Measurements from ENCODE around the gene DOCK7.
"Not testable (repeated sequence)": the region's sequence is repeated elsewhere in the genome, so short reads cannot be mapped to it uniquely, and the experiment has no call there.

Gene DOCK7

GRCh38 chr1:62530516-62531154, 157.6 kb downstream of the DOCK7 start:
- DNase-seq (ENCODE audit: low spot score): no peak

GRCh38 chr1:62529227-62529626, 159.0 kb downstream of the DOCK7 start:
- no peak for DNase-seq (ENCODE audit: low spot score)

- DNase-seq (ENCODE audit: low spot score): no peak
These were observed 160.2 kb downstream of the DOCK7 start for GRCh38 chr1:62528015-62528414.

DNA sequence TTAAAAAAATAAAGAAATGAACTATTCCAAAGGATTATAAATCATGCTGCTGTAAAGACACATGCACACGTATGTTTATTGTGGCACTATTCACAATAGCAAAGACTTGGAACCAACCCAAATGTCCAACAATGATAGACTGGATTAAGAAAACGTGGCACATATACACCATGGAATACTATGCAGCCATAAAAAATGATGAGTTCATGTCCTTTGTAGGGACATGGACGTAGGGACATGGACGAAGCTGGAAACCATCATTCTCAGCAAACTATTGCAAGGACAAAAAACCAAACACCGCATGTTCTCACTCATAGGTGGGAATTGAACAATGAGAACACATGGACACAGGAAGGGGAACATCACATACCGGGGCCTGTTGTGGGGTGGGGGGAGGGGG, 160.8 kb downstream of the DOCK7 start:
- DNase-seq (ENCODE audit: low spot score): not testable (repeated sequence)

DNA sequence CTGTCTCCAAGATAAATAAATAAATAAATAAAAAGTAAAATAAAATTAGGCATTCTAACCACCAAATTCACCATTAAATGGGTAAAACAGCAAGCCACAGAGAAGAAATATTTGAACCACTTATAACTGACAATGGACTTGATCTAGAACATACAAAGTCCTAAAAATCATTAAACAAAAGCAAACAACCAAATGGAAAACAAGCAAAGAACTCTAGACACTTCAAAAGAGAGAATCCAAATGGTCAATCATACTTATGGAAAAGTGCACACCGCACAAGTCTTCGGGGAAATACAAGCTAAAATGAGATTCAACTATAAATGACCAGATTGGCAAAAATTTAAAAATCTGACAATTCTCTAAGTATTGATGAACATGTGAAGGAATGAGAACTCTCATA, 164.3 kb downstream of the DOCK7 start:
- no peak for DNase-seq (ENCODE audit: low spot score)

GRCh38 chr1:62516600-62516999, 171.6 kb downstream of the DOCK7 start:
- peak; percentile 3 for DNase-seq (ENCODE audit: low spot score)

GRCh38 chr1:62514746-62515423, 173.3 kb downstream of the DOCK7 start:
- DNase-seq (ENCODE audit: low spot score): no peak

DNA sequence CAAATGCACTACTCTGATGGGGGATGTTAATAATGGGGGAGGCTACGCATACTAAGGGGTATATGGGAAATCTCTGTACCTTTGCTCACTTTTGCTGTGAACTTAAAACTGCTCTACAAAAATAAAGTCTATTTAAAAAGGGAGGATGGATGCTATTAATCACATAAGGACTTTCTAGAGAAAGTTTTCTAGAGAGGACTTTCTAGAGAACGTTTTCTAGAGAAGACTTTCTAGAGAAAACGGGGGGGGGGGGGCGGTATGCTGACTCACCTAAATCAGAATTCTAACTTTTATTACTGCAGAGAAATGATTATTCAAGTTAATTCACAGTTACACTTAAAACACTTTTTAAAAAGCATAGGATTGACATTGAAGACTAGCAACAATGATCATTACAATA, 175.2 kb downstream of the DOCK7 start:
- no peak for DNase-seq (ENCODE audit: low spot score)

DNA sequence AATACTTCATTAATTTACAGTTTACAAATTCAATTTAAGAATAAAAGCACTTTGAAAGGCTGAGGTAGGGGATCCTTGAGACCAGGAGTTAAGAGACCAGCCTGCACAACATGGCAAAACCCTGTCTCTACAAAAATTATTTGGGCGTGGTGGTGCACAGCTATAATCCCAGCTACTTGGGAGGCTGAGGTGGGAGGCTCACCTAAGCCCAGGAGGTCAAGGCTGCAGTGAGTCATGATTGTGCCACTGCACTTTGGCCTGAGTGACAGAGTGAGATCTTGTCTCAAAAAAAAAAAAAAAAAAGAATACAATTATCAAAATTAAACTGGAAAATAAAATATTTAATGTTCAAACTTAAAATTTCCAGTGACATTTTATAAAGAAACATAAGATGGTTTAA, 179.2 kb downstream of the DOCK7 start:
- DNase-seq (ENCODE audit: low spot score): no peak

DNA sequence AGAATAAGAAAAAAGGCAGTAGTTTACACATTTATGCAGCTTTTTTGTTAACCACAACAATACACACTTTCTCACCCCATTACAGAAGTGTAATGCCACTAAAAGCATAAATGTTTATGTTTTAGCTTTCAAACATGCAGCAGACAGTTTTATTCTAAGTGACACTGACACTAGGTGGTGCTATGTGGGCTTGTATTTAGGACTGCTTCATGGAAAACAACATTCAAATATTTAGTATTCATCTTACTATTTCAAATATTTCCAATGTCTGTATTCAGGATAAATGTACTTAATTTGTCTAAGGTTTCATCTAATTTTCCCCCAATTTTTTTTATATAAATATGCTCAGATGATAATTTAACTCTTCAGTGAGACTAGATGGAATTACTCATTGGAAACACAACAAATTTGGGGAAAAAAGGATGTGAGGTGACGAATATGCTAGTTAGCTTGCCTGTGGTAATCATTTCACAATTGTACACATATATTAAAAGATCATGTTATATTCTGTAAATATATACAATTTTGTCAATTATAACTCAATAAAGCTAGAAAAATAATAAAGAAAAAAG, 179.9 kb downstream of the DOCK7 start:
- peak; percentile 29 for DNase-seq (ENCODE audit: low spot score)

DNA sequence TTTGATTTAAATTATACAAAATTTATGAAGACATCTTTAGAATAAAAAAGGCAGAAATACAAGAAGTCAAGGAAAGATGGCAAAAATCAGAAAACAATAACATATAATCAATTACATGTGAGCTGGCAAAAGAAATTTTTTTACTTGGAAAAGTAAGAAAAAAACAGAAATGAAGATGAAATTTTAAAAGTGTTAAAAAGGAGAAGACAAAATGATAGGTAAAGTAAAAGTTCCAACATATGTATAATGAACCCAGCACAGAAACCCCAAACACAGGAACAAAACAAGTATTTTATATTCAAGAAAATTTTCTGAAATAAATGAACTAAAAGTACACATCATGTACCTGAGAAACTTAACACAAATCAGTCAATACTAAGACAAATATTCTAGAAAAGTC, 188.0 kb downstream of the DOCK7 start:
- DNase-seq (ENCODE audit: low spot score): no peak

- no peak for DNase-seq (ENCODE audit: low spot score)
These were observed 194.0 kb downstream of the DOCK7 start for GRCh38 chr1:62494137-62494536.

GRCh38 chr1:62493656-62494055, 194.5 kb downstream of the DOCK7 start:
- DNase-seq (ENCODE audit: low spot score): no peak

DNA sequence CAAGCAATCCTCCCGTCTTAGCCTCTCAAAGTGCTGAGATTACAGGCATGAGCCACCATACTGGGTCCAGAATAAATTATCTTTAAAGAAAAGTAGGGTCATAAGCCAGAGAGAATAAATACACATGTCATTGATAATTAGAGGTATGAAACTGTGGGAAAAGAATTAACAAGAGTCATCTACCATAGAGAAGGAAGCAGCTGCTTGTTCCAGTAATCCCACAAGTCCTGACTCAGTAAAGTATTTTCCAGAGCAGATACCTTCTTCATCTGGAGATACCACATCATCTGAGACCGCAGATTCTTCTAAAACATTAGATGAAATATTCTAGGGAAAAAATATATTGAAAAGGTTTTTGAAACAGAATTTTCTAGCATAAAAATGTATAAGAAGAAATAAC, 195.7 kb downstream of the DOCK7 start:
- DNase-seq (ENCODE audit: low spot score): no peak

DNA sequence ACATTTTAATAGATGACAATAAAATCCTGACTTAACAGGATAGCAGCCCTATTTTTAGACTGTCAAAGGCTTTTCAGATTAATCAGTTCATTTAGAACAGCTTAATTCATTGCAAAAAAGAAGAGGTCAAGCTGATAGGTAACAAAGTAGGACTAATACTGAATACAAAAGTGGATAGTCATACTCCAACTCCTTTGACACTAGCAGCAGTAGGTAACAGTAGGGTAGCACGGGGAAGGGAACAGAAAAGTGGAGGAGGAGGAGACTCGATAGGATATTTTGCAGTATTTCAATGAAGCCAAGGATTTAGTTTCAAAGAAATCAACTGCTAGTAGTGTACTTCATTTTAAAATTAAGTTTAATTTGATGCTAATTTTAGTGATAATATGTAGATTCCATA, 200.2 kb downstream of the DOCK7 start:
- DNase-seq (ENCODE audit: low spot score): no peak

- no peak for DNase-seq (ENCODE audit: low spot score)
These were observed 203.2 kb downstream of the DOCK7 start for GRCh38 chr1:62484824-62485468.

DNA sequence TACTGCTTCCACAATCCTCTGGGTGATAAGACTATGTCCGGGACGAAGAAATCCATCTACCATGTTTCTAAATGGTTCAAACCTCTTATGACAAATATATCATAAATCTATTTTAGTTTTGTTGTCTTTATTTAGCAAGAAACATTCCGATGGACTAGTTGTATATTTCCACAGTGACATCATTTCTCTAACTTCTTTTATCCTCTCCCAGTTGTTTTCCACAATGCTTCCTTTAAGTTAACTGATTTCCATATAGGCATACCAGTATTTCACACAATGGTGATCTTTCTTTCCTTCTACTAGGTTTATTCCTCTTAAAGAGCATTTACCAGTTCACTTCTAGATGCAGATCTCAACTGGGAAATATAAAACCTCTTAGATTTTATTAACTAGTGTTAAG, 206.5 kb downstream of the DOCK7 start:
- no peak for DNase-seq (ENCODE audit: low spot score)

GRCh38 chr1:62476525-62477219, 211.5 kb downstream of the DOCK7 start:
- DNase-seq (ENCODE audit: low spot score): no peak

- DNase-seq (ENCODE audit: low spot score): no peak
These were observed 221.1 kb downstream of the DOCK7 start for GRCh38 chr1:62467092-62467491.

DNA sequence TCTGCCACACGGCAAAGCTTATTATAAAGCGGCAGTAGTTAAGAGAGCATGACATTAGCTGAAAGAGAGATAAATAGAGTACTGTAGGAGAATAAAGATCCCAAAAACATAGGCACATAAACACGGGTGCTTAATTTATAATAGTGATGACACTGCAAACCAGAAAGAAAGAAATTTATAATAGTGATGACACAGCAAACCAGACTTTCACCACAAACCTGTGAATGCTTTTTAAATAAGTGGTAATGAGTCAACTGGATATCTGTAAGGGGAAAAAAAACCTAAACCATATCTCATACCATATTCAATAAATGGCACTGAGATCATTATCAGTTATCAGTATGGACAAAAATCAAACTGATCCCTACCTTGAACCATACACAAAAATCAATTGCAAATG, 225.8 kb downstream of the DOCK7 start:
- DNase-seq (ENCODE audit: low spot score): no peak

GRCh38 chr1:62457955-62458354, 230.2 kb downstream of the DOCK7 start:
- DNase-seq (ENCODE audit: low spot score): no peak

- no peak for DNase-seq (ENCODE audit: low spot score)
These were observed 235.2 kb downstream of the DOCK7 start for GRCh38 chr1:62452951-62453350.

DNA sequence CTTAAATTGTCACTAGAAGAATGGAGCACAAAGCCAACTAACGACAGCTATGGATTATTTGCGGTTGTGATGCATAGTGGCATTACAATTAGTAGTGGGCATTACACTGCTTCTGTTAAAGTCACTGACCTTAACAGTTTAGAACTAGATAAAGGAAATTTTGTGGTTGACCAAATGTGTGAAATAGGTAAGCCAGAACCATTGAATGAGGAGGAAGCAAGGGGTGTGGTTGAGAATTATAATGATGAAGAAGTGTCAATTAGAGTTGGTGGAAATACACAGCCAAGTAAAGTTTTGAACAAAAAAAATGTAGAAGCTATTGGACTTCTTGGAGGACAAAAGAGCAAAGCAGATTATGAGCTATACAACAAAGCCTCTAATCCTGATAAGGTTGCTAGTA, 237.9 kb downstream of the DOCK7 start:
- no peak for DNase-seq (ENCODE audit: low spot score)

Data from LoVo (cell line).